Epithelial cell of esophagus (primary cell): ENCODE results near the gene OR14A16.

Experiments
- DNase-seq: peaks from one replicate; pipeline ENCODE4 v3.0.0; 2010; ENCODE audit warnings: low read depth
- H3K4me3 ChIP-seq: 2 replicates; pipeline ENCODE4 v1.5.1; 2011; ENCODE audit warnings: mild to moderate bottlenecking, low read length, control low read depth
- TF ChIP-seq, protein P1 (sequence below): IDR thresholded peaks from 2 replicates; pipeline ENCODE4 v1.5.1; 2011; ENCODE audit warnings: low read depth, mild to moderate bottlenecking, low read length, control low read depth, inconsistent platforms; ENCODE audit not compliant: insufficient read depth; ENCODE audit errors: missing control alignments

The OR14A16 gene

DNA sequence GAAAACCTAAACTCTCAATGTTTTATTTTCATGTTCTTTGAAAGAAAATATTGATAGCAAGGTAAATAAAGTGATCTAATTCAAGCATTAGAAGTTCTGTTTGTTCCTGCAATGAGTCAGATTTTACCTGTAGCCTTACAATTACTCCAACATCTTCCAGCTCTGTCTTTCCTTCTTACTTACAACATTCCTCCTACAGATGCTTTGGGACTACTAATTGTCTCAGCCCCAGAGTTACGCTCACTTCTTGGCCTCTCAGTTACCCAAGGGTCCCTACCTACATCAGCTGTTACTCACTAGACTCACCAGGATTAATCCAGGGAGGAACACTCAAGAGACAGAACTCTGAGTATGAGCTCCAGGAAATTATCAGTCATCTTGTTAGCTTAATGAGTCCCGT lies 26.4 kb downstream of the OR14A16 start:
- no peak for DNase-seq
- TF ChIP-seq, protein P1, sequence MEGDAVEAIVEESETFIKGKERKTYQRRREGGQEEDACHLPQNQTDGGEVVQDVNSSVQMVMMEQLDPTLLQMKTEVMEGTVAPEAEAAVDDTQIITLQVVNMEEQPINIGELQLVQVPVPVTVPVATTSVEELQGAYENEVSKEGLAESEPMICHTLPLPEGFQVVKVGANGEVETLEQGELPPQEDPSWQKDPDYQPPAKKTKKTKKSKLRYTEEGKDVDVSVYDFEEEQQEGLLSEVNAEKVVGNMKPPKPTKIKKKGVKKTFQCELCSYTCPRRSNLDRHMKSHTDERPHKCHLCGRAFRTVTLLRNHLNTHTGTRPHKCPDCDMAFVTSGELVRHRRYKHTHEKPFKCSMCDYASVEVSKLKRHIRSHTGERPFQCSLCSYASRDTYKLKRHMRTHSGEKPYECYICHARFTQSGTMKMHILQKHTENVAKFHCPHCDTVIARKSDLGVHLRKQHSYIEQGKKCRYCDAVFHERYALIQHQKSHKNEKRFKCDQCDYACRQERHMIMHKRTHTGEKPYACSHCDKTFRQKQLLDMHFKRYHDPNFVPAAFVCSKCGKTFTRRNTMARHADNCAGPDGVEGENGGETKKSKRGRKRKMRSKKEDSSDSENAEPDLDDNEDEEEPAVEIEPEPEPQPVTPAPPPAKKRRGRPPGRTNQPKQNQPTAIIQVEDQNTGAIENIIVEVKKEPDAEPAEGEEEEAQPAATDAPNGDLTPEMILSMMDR: no peak

DNA sequence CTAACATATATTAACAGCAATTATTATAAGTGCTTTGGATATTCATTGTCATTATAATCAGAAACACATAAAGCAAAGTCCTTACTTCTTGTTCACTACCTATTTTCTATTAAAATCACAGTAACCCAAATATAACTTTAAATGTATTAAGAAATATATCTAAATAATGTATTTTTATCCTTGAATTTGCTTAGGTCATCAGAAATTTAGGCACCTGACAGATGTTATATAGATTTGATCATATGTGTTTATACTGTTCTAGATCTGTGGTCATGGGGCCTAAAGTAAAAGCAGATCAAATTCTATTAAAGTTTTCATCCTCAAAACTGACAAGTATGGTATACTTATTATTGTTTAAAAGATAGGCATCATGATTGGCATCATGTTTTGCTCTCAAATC lies 54.3 kb downstream of the OR14A16 start:
- TF ChIP-seq, protein P1: no peak
- DNase-seq: no peak
- no peak overlapping the region for H3K4me3 ChIP-seq

More for the DNA sequence above, 26.4 kb downstream of the OR14A16 start:
- H3K4me3 ChIP-seq: no peak overlapping the region
